Hematopoietic multipotent progenitor cell treated with erythropoietin and hydrocortisone succinate and interleukin-3 and kit ligand, for 6 days (in vitro differentiated cells): ENCODE data around the gene ELOVL1.
"Not testable (repeated sequence)": the region's sequence is repeated elsewhere in the genome, so short reads cannot be mapped to it uniquely, and the experiment has no call there.

ENCODE experiments used
- DNase-seq: peaks from one replicate; pipeline ENCODE4 v3.0.0-alpha.2; 2015

The ELOVL1 gene

GRCh38 chr1:43367904-43368645 is at the start of gene ELOVL1:
Gene ELOVL1 (minus strand): TSS chr1:43368011. CDS start chr1:43365609, 2,402 bp downstream.
- peak; percentile 92 for DNase-seq

- no peak for DNase-seq
These were observed 48.1 kb upstream of the ELOVL1 start for GRCh38 chr1:43415901-43416300.

DNA sequence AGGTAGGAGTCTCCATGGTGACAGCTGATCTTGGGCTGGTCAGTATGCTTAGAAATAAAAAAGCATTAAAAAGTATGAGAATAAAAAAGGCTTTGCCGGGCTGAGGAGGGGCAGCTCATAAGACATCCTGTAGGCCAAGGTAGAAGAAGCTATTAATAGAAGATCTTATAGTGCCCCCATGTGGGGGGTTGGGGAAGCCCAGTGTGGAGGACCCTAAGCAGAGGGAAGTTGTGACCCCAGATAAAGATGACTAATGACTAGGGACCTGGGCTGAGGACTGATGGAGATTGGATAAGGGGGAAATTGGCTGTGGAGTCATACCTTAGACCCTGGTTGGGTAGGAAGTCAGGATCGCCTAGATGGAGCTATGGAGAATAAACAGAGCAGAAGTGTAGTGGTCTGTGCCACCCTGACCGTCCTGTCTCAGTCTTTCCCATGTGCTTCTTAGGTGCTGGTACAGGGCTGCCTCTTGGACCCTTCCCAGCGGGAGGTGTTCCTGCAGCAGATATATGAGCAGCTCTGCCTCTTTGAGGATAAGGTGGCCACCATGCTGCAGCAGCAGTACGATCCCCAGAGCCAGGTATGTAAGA is 46.9 kb upstream of the ELOVL1 start:
- peak; percentile 90 for DNase-seq

DNA sequence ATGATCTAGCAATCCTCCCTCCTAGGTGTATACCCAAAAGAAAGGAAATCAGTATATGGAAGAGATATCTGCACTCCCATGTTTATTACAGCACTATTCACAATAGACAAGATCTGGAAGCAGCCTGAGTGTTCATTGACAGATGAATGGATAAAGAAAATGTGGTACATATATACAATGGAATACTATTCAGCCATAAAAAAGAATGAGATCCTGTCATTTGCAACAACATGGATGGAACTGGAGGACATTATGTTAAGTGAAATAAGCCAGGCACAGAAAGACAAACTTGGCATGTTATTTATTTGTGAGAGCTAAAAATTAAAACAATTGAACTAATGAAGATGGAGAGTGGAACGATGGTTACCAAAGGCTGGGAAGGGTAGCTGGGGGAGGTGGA is 45.6 kb upstream of the ELOVL1 start:
- DNase-seq, result not testable (repeated sequence)

- DNase-seq, result no peak
These were observed 42.8 kb upstream of the ELOVL1 start for GRCh38 chr1:43410571-43410970.

- DNase-seq, result no peak
These were observed 38.0 kb upstream of the ELOVL1 start for GRCh38 chr1:43405876-43406234.

DNA sequence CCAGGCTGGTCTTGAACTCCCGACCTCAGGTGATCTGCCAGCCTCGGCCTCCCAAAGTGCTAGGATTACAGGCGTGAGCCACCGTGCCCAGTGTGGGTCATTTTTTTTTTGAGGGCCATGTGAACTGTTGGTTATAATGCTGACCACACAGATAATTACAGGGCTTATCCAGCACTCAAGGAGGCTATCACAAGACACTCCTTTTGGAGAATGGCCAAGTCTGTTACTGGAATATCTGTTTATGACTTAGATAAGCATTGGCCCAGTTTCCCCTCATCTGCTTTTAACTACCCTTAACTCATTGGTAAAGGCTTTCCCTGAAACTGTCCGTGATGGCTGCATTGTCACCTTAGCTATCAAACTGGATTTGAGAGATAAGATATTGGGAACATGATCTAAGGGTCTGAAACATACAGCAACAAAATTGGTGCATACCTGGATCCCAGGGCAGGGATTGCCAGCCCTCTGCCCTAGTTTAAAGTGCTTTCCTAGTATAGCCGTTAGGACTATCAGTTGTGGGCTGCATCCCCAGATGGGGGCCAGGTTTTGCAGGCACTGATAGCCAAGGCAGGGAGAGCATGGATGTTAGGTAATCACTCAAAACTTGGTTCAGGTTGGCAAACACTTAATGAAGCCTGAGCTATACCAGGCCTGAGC is 37.5 kb upstream of the ELOVL1 start:
- DNase-seq, result peak; percentile 99

GRCh38 chr1:43404353-43404752 is 36.5 kb upstream of the ELOVL1 start:
- DNase-seq, result no peak

- DNase-seq, result peak; percentile 58
These were observed 34.5 kb upstream of the ELOVL1 start for GRCh38 chr1:43402089-43402865.

GRCh38 chr1:43400441-43400840 is 32.6 kb upstream of the ELOVL1 start:
- not testable (repeated sequence) for DNase-seq

- DNase-seq, result peak; percentile 73
These were observed 30.4 kb upstream of the ELOVL1 start for GRCh38 chr1:43398227-43398626.

GRCh38 chr1:43396059-43396458 is 28.2 kb upstream of the ELOVL1 start:
- DNase-seq, result no peak

DNA sequence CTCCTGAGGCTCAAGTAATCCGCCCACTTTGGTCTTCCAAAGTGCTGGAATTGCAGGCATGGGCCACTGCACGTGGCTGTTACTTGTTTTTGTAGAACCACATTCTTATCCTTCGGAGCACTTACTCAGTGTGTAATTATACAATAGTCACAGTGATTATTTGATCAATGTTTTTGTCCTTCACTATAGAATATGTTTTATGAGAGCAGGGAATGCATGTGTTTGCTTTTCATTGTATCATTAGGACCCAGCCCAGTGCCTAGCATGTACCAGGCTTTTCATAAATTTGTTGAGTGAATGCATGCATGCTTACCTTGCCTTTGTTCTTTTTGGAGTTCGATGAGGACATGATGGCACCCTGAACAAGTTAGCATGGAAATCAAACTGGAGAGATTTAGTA is 27.7 kb upstream of the ELOVL1 start:
- no peak for DNase-seq

- no peak for DNase-seq
These were observed 24.9 kb upstream of the ELOVL1 start for GRCh38 chr1:43392702-43393101.

GRCh38 chr1:43389326-43390313 is 21.8 kb upstream of the ELOVL1 start, which contains the start of the genes MED8 and SZT2:
Gene MED8 (minus strand): TSS chr1:43389800. CDS start chr1:43389764, 36 bp downstream.
Gene SZT2 (plus strand): TSS chr1:43389899. CDS start chr1:43389969, 70 bp downstream.
- peak; percentile 96 for DNase-seq

- DNase-seq, result no peak
These were observed 20.8 kb upstream of the ELOVL1 start for GRCh38 chr1:43388613-43389012.

- no peak for DNase-seq
These were observed 20.3 kb upstream of the ELOVL1 start for GRCh38 chr1:43387976-43388599.

- DNase-seq, result no peak
These were observed 18.9 kb upstream of the ELOVL1 start for GRCh38 chr1:43386676-43387075.

DNA sequence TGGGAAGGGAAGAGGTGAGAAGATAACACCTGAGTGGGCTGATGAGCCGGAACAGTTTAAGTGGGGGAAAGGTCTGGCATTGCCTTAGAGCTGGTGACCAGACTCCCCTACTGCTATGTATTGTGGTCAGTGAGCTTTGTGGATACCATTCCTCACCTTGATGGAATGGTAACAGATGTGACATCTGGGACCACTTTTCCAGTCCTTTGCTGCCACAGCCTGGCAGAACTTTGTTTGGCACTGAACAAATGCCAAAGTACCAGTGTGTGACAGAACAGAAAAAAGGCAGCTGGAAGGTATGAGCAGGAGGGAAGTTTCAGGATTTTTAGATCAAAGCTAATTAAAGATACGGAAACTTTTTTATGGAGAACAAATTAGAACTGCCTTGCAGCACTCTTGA is 15.6 kb upstream of the ELOVL1 start:
- no peak for DNase-seq

DNA sequence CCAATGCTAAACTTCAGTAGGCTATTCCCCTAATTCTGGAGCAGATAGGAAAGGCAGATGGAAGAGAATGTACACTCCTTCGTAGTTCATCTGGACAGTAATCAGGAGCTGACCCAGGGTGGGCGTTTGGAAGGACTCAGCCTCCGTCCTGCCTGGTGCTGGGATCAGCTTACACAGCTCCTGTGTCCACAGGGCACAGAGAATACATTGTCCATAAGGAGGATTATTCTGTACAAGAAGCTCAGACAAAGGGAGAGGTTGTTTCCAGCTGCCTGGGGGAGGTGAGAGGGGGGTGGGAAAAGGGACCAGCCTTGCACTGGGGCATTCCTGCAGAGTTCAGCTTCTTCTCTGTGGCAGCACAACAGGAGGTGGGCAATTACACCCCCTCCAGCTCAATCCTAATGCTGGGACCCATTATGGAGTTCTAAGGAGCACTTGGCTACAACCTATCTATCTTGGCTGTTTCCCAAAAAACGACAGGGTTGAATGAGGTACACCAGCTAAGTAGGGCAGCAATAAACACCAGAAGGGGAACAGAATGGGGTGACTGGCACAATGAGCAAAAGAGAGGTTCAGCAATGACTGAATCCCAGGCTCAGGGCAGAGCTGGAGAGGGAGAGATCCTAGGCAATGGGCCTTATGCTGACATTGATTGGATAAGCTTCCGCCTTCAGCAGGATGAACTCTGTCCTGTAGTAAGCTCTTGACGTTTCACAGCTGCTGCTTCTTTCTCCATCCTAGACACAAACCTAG is 14.4 kb upstream of the ELOVL1 start:
- DNase-seq, result no peak

DNA sequence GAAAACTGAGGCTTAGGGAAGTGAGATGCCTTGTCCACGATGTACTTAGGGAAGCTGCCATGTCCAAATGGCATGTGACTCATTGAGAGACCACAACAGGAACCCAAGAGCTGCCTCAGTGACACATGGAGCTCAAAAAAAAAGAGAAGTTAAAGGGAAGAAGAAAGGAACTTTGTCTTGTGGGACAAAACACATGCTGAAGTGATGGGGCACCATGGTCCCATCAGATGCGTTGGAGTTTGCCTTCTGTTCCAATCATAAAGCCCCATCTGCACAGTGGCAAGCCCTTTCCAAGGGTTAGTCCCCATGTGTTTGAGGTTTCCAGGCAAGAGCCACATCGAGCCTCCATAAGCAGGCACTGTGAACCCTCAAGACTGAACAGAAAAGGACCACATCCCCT is 13.8 kb upstream of the ELOVL1 start:
- DNase-seq, result no peak
